Muscle of back (tissue), 11 donors: Measurements from ENCODE around the gene TIMM17B. TPM values are rescaled to one million over a fixed set of nuclear protein-coding genes. Genes with fewer than 3 reads are reported as not detected.

Experiments used
- DNase-seq, 3 donors: peaks; one replicate each; pipeline versions ENCODE4 v3.0.0 to v3.0.0-alpha.2; 2013
- polyA plus RNA-seq, 10 donors: library from polyadenylated mRNA; unstranded; fragments of 120-200 nt; gene quantifications; one replicate each; pipeline ENCODE4 v1.2.1, GENCODE V29; 2013; ENCODE audit not compliant: insufficient read length in 10 of 10

Gene TIMM17B
- polyA plus RNA-seq, 10 donors = 24.1 to 39.0 (median 30.1) TPM

DNA sequence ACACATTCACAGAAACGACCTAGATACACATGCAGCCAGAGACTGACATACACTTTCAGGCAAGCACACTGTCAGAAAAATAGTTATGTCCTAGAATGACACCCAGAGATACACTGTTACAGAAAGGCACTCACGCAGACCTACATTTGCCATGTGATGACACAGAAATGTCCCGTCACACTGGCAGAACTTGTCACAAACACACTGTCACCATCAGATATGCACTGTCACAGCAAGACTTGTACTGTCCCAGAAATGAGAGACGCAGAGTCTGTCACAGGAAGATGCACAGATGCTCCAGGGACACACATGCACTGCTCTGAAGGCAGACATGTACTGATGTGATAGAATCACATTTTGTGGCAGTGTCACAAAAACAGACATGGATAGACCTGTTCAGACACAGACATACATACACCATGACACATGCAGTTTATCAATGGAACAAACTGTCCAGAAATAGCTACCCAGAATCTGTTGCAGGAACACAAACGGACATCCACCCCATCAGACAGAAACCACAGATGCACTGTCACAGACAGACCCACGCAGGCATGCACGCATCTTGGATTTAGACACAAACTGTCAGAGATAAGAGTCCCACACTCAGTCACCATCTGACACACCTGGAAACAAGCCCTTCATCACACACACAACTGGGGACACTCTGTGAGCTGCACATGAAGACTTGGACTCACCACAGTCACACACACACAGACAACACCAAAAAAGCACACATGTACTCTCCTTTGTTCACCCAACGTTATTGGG lies 22.6 kb upstream of the TIMM17B start:
- DNase-seq = no peak

DNA sequence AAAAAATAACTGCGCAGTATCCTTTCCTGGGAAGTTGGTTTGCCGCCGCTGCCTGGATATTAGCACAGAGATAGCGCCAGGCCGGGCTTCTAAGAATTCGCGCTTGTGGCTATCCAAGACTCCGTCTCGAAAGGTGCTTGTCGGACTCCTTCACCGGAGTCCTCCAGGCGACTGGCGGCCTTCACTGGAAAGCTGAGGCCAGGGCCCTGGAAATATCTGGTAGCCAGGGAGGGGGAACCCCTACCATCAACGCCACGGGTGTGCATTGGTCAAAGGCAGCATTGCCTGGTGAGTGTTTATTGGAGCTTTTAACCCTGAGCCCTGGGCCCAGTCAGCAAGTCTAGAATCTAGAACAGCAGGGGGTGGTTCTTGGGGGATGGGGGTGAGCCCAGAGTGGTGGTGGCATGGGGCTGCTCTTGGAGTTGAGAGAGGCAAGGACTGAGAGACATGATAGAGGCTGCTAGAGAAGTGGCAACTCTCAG lies 21.8 kb upstream of the TIMM17B start:
- DNase-seq = no peak

- peak; percentile 69 to 78 (median 70) for DNase-seq
These were observed 21.2 kb upstream of the TIMM17B start, which contains the start of gene PIM2 for GRCh38 chrX:48918643-48919340. PIM2 (minus strand) TSS chrX:48919024; CDS start chrX:48918834, 190 bp downstream.

GRCh38 chrX:48918301-48918642 lies 20.7 kb upstream of the TIMM17B start:
- DNase-seq = no peak

- peak; percentile 80 to 92 (median 88) for DNase-seq
These were observed 19.8 kb upstream of the TIMM17B start for GRCh38 chrX:48917139-48918001.

DNA sequence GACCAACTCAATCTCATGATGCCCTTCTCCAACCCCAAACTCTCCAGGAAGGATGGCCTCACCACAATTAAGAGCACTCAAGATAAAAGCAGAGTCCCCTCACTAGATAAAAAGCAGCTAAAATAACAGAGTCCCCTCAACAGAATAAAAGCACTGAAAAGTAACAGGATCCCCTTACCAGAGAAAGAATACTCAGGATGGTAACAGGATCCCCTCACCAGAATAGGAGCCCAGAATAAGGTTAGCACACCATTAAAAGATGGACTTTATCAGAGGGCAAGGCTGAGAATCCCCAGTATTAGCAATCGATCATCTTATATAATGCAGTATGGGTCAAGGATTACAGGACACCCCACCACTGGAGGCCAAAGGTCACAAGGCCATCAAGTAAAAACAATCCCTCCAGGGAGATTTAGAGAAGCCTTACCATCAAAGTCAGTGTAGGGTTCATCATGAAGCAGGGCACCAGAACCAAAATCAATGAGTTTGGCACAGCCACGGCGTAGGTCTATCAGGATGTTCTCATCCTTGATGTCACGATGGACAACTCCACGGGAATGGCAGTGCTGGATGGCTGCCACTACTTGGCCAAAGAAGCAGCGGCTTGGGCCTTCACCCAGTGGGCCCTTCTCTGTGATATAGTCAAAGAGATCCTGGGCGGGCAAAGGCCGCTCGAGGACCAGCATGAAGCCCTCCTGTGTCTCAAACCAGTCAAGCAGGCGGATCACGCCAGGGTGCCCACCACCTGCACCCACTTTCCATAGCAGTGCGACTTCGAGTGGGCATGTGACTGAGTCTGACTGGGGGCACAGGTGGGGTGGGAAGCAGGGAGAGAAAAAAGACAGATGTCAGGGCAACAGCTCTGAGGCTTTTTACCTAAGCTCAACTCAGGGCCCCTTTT lies 17.3 kb upstream of the TIMM17B start:
- DNase-seq = no peak

GRCh38 chrX:48913605-48914366 lies 16.2 kb upstream of the TIMM17B start:
- DNase-seq = no peak

DNA sequence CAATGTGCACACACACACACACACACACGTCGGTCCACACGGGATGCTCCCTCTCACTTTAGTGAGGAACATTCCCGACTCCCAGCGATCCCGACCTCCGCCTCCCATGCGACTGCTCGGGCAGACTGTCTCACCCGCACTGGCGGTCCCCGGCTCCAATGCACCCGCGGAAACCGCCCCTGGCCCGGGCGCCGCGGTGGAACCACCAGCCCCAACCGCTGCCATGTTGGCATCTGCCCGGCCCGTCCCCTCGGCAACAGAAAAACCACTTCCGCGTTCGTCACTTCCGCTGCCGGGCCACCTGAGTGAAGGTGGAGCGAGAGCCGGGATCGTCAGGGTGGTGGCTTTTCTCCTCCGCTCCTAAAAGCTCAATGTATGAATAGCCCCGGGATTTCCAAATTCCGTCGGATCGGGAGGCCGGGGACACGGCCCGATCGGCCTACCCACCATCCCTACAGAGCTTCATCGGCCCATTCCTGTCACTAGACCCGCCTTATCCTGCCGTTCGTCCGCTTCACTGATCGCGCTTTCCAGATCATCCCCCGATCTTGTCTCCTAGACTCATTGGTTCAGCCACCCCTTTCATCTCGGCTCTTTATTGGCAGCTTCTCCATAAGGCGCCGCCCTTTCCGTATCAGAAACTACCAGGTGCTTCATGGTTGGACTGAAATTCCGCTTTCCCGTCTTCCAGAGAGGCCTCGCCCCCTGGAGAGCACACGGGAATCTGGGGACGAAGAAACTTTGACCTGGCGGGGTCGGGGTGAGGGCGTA lies 14.0 kb upstream of the TIMM17B start, which contains the start of gene SLC35A2:
TSS of gene SLC35A2 (minus strand) at position 235 of the 771 bp plus-strand sequence. CDS start at position 225, 10 bp downstream.
- peak; percentile 61 to 89 (median 82) for DNase-seq

DNA sequence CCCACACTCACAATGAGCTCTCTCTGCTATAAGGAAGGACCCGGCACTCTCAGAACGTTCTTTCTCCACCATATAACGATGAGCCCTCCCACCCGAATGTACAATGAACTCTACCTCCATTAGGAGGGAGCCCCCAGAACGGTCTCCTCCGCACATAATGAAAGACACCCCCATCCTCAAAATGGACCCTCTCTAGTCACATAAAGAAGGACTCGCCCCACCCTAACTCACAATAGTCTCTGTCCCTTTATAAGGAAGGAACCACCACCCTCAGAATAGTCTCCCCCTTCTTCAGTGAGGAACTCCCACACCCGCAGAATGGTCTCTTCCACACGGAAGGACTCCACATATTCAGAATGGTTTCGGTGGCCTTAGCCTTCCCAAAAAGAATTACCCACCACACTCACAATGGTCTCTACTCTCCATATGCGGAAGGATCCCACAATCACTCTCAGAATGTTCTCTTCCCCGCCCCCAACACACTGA lies 13.4 kb upstream of the TIMM17B start:
- no peak for DNase-seq

DNA sequence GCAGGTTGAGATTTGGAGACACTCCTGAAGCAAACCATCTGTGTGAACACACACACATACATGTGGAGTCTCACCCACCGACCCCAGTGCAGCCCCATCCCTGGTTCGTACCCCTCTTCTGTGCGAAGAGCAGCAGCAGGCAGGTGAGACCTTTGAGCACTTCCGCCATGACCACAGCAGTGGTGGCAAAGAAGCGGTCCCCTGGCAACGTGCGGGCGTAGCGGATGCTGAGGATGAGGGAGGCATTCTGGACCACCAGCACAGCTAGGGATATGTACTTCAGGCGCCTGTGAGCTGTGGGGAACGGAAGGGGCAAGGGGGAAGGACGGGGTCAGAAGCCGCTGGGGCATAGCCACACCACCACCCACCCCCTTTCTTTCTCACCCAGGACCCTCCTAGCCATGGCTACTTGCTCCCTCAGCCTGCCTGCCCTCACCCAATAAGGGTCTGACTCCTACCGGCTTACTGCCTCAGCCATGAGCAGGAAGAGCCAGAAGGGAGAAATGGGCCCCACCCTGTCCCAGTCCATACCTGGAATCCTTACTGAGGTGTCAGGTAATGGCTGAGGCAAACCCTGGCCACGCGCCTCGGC lies 12.2 kb upstream of the TIMM17B start:
- DNase-seq = no peak

- DNase-seq = no peak
These were observed 11.0 kb upstream of the TIMM17B start for GRCh38 chrX:48908600-48908999.

GRCh38 chrX:48905090-48905790 lies 7.7 kb upstream of the TIMM17B start:
- no peak for DNase-seq

DNA sequence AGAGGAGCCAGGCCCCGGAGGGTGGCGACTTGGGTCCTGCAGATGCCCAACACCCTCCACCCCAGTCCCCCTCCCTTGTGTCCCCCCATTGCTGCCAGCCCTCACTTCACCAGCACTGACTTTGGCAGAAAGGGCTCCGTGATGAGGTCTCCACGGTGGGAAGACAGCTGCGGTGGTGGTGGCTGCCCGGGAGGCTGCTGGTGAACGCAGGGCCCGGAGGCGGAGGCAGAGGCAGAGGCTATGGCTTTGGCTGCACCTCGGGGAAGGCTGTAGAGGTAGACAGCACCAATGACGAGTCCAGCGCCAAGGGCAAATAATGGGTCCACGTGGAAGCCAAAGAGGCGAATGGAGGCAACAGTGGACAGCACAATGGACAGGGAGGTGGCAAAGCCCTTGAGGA lies 7.1 kb upstream of the TIMM17B start:
- no peak for DNase-seq

DNA sequence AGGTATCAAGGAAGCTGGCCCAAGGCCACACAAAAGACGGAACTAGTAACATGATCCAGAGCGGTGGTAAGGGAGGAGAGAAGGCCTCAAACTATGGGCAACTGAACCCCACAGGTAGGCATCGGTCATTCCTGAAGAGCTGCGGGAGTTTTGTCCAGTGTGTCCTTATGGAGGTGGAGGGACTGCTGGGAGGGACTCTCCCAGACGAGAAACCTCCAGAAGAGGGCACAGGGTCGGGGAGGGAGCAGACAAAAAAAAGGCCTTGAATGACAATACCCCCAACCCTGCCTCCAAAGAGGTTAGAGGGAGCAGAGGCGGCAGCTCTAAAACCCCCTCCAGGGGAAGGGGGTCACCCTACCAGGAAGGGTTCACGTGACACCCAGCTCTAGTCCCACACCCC lies 6.6 kb upstream of the TIMM17B start:
- no peak for DNase-seq

- no peak for DNase-seq
These were observed 5.7 kb upstream of the TIMM17B start for GRCh38 chrX:48903290-48903689.

GRCh38 chrX:48902776-48903175 lies 5.2 kb upstream of the TIMM17B start:
- no peak for DNase-seq

DNA sequence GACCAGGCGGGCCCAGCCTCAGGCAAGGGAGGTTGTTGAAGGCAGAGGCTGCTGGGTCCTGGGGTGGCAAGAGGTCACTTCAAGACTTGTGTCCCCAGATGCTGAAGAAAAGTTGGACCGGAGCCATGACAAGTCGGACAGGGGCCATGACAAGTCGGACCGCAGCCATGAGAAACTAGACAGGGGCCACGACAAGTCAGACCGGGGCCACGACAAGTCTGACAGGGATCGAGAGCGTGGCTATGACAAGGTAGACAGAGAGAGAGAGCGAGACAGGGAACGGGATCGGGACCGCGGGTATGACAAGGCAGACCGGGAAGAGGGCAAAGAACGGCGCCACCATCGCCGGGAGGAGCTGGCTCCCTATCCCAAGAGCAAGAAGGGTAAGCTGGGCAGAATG lies 4.6 kb upstream of the TIMM17B start:
- DNase-seq = no peak

DNA sequence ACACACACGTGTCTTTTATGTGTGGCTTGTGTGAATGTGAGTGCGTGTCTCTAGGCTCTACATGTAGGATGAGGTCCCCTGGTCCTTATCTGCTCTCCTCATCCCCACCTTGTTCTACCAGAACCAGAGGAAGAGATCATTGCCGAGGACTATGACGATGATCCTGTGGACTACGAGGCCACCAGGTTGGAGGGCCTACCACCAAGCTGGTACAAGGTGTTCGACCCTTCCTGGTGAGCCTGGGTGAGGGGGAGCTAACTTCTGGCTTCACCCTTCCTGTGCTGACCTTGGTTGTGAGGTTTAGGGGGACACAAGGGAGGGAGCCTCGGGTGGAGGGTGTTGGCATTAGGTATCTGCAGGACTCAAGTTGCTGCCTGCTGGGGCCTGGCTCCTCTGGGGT lies 3.5 kb upstream of the TIMM17B start:
- DNase-seq = no peak
